GM19099 (cell line): ENCODE data around the gene TTC33.

Source experiments
- POLR2A ChIP-seq: IDR thresholded peaks from 3 replicates; pipeline ENCODE4 v1.6.1; 2011; ENCODE audit warnings: low read depth; ENCODE audit not compliant: insufficient read length; ENCODE audit errors: extremely low read depth

Gene TTC33

DNA sequence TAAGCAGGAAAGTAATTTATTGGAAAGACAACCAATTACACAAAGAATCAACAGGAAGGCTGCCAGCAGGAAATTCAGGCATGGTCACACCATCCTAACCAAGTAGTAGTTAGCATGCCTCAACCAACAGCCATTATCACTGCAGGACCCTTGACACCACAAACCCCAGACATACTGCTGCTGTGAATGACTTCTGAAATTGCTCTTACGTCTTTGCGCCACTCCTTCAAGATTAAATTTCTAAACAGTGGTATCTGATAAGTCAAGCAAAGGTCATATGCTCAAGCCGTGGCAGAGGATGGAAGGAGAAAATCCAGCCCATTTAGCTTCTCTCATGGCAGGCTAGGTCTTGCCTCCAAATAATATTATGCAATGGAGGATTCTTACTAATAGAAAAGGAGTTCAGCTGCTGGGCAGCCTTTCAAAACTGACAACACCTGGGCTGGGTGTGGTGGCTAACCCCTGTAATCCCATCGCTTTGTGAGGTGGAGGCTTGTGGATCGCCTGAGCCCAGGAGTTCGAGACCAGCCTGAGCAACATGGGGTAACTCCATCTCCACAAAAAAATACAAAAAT lies 81.0 kb downstream of the TTC33 start:
- no peak for TF ChIP-seq POLR2A

DNA sequence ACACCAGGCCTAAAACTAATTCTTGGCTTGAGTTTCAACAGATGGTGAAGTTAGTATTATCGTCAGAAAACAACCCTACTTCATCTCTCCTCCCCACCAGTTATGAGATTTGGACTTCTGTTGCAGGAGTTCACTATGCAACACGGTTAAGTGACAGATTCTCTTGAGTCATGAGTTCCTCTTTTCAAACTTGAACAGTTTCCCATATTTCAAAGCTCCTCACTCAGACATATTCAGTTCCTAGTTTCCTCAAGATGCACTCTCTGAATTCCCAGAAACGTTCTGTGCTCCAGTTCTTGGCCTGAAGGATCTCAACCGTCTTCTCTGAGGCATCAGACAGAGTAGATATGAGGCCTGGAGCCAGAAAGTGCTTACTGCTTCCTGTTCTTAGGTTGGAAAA lies 83.3 kb downstream of the TTC33 start:
- TF ChIP-seq POLR2A: no peak

GRCh38 chr5:40669606-40670390 lies 86.0 kb downstream of the TTC33 start:
- TF ChIP-seq POLR2A: no peak

- TF ChIP-seq POLR2A: no peak
Observed at GRCh38 chr5:40667161-40667663, 88.5 kb downstream of the TTC33 start.

DNA sequence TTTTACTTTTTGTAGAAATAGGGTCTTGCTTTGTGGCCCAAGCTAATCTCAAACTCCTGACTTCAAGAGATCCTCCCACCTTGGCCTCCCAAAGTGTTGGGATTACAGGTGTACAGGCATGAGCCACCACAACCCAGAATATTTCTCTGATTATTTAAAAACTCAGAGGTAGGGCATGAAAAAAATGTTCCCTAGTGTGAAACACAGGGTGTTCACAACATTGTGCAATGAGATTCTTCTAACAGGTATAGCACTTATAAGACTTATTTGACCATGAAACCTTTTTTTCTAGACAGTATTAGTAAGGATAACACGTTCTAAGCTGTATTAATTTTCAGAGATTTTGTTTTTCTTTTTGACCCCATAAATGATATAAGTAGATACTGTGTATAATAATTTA lies 89.1 kb downstream of the TTC33 start:
- no peak for TF ChIP-seq POLR2A

GRCh38 chr5:40665635-40666298 lies 90.0 kb downstream of the TTC33 start:
- TF ChIP-seq POLR2A: no peak

DNA sequence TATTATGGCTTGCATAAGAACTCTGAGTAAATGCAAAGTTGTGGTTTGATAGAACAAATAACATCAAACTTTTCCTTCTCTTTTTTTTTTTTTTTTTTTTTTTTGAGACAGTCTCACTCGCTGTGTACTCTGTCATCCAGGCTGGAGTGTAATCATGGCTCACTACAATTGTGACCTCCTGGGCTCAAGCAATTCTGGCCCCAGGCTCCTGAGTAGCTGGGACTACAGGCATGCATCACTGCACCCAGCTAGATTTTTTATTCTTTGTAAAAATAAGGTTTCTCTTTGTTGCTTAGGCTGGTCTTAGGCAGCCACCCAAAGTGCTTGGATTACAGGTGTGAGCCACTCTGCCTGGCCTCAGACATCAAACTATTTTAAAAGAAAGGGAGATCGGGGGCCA lies 95.0 kb downstream of the TTC33 start:
- no peak for TF ChIP-seq POLR2A

GRCh38 chr5:40656766-40657165 lies 99.0 kb downstream of the TTC33 start:
- no peak for TF ChIP-seq POLR2A

DNA sequence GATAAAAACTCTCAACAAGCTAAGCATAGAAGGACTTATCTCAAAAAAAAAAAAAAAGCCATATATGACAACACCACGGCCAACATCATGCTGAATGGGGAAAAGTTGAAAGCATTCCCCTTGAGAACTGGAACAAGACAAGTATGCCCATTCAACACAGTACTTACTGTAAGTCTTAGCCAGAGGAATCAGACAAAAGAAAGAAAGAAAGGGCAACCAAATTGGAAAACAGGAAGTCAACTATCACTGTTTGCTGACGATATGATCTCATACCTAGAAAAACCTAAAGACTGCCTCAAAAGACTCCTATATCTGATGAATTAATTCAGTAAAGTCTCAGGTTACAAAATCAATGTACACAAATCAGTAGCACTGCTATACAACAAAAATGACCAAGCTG lies 100.6 kb downstream of the TTC33 start:
- TF ChIP-seq POLR2A: no peak

GRCh38 chr5:40654377-40654991 lies 101.3 kb downstream of the TTC33 start:
- no peak for TF ChIP-seq POLR2A

DNA sequence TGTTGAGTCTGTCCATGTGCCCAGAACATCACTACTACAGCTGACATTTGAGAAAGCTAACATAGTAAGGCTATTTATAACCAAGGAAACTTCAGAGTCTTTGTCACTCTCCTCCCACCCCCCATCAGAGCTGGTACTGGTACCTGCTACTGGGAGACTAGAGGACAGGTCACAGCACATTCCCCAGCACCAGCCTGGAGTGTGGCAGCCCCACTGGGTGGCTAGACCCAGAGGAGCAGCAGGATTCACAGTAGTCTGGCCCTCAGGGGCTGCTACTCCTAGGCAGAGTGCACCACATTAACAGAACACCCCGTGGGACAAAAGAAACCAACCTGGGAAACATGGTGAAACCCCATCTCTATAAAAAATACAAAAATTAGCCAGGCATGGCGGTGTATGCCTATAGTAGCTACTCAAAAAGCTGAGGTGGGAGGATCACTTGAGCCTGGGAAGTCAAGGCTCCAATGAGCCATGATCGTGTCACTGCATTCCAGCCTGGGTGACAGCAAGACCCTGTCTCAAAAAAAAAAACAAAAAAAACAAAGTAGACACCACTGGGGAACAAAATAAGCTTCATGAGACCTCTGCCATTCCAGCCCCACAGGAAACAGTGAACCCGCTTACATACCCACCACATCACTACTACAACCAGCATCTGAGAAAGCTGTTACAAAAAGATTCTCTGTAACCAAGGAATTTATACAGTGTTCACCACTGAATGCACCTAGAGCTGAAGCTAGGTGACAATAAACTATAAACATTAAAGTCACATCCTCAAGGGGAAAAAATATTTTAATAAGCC lies 102.3 kb downstream of the TTC33 start:
- TF ChIP-seq POLR2A: no peak

DNA sequence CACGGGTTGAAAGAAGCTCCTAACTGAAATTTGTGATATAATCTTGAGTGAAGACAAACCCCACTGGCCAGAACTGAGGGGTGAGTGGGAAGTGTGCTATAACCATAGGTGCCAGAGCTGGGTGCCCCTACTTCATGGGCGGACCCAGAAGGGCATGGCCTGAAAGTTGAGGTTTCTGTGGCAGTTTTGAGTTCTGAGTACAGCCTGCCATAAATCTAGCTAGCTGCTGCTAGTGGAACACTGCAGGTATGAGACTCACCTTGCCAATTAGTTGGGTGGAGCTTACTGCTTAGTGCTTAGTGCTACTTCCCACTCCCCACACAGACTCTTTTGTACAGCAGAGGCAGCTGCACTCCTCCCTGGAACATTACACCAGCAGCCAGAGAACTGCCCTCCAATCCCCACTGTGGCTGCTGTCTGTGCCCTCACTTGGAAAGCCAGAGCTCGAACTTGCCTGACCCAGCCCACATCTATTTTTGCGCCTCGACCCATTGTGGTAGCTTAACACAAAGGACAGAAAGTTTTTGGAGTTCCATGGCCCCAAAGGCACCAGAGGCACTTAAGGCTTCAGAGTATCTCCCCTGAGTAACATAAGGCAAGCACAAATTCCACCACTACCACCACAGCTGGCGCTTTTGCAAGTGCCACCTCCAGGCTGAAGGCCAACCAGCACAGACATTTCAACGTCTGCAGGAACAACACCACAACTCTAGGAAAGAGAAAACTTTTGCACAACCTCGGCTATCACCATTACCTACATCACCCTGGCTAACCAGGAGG lies 103.1 kb downstream of the TTC33 start:
- TF ChIP-seq POLR2A: no peak

GRCh38 chr5:40651201-40651600 lies 104.6 kb downstream of the TTC33 start:
- TF ChIP-seq POLR2A: no peak

DNA sequence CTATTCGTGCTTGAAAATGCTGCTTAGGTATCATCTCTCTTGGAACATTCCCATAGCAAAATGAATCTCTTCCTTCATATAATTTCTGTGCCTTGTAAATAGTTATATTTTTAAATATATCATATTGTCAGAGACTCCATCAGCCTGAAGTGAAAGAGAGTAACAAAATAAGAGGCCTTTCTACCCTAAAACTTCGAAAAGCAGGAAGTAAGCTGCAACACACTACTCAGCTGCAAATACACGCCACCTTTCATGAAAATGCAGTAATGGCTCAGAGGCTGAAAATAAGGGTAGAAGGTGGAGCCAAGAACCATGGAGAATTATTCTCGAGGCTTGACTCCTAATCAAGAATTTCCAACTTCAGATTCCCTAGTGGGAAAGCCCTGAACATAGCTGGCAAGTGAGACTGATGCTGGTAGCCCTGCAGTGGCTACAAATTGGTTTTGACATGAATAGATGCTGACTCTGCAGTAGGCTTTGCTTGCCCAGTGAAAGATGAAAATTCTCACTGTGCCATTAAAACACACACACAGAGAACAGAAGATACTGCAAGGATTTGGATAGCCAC lies 106.2 kb downstream of the TTC33 start:
- TF ChIP-seq POLR2A: no peak
